Neural progenitor cell (in vitro differentiated cells): ENCODE measurements around the gene CDAN1. TPM values are rescaled to one million over a fixed set of nuclear protein-coding genes. Genes with fewer than 3 reads are reported as not detected.

ENCODE experiments used
- DNase-seq: peaks from one replicate; pipeline ENCODE4 v3.0.0-alpha.2; 2016; ENCODE audit warnings: low spot score
- H2AFZ ChIP-seq: fragments of 200-600 bp; sonication (generic); replicated peaks from 2 replicates; pipeline ENCODE4 v1.6.1; 2016; ENCODE audit warnings: antibody characterized with exemption
- H3F3A ChIP-seq: fragments of 200-600 bp; sonication (generic); 2 replicates; pipeline ENCODE4 v1.6.1; 2016; ENCODE audit warnings: antibody characterized with exemption, low read depth
- H3K27ac ChIP-seq: fragments of 200-600 bp; sonication (generic); 2 replicates; pipeline ENCODE4 v1.5.1; 2016; ENCODE audit warnings: mild to moderate bottlenecking
- H3K27me3 ChIP-seq: fragments of 200-600 bp; sonication (generic); 2 replicates; pipeline ENCODE4 v1.6.1; 2016; ENCODE audit warnings: mild to moderate bottlenecking, moderate library complexity
- H3K36me3 ChIP-seq: fragments of 200-600 bp; sonication (generic); 2 replicates; pipeline ENCODE4 v1.5.1; 2016
- H3K4me1 ChIP-seq: fragments of 200-600 bp; sonication (generic); 2 replicates; pipeline ENCODE4 v1.6.1; 2016; ENCODE audit warnings: mixed run types
- H3K4me2 ChIP-seq: fragments of 200-600 bp; sonication (generic); 2 replicates; pipeline ENCODE4 v1.6.1; 2016
- H3K4me3 ChIP-seq: fragments of 200-600 bp; sonication (generic); 2 replicates; pipeline ENCODE4 v1.5.1; 2016
- H3K79me2 ChIP-seq: fragments of 200-600 bp; sonication (generic); 2 replicates; pipeline ENCODE4 v1.6.1; 2016; ENCODE audit warnings: low read depth
- H3K9ac ChIP-seq: fragments of 200-600 bp; sonication (generic); 2 replicates; pipeline ENCODE4 v1.6.1; 2016
- H3K9me3 ChIP-seq: fragments of 200-600 bp; sonication (generic); 2 replicates; pipeline ENCODE4 v1.5.1; 2016; ENCODE audit warnings: low read depth
- H4K20me1 ChIP-seq: fragments of 200-600 bp; sonication (generic); 2 replicates; pipeline ENCODE4 v1.6.1; 2016; ENCODE audit warnings: low read depth
- H3K27ac Mint-ChIP-seq: 3 replicates; pipeline ENCODE4 v1.8.0; 2021; ENCODE audit warnings: mixed read lengths
- H3K27me3 Mint-ChIP-seq: 2 replicates; pipeline ENCODE4 v1.8.0; 2022; ENCODE audit warnings: low read depth, mild to moderate bottlenecking, inconsistent platforms, moderate library complexity, mixed read lengths; ENCODE audit not compliant: insufficient read depth
- H3K36me3 Mint-ChIP-seq: 3 replicates; pipeline ENCODE4 v1.8.0; 2021; ENCODE audit warnings: mixed read lengths
- H3K4me1 Mint-ChIP-seq: 3 replicates; pipeline ENCODE4 v1.8.0; 2021; ENCODE audit warnings: mixed read lengths
- H3K4me3 Mint-ChIP-seq: 3 replicates; pipeline ENCODE4 v1.8.0; 2021; ENCODE audit warnings: mild to moderate bottlenecking, moderate library complexity, mixed read lengths
- H3K9me3 Mint-ChIP-seq: 3 replicates; pipeline ENCODE4 v1.8.0; 2020; ENCODE audit warnings: mixed read lengths
- CTCF ChIP-seq: fragments of 200-600 bp; sonication (generic); IDR thresholded peaks from 2 replicates; pipeline ENCODE4 v1.5.1; 2017; ENCODE audit warnings: antibody characterized with exemption, mild to moderate bottlenecking
- EZH2 ChIP-seq: fragments of 200-600 bp; sonication (generic); IDR thresholded peaks from 2 replicates; pipeline ENCODE4 v1.6.1; 2017; ENCODE audit warnings: antibody characterized with exemption, mild to moderate bottlenecking, moderate library complexity
- EZH2phosphoT487 ChIP-seq: fragments of 200-600 bp; sonication (generic); IDR thresholded peaks from 2 replicates; pipeline ENCODE4 v1.6.1; 2017; ENCODE audit warnings: antibody characterized with exemption
- total RNA-seq: library from RNA; depleted of rRNA; stranded (reverse); fragments of >200 nt; gene quantifications from 2 replicates; pipeline ENCODE4 v1.2.3, GENCODE V29; 2015; ENCODE audit warnings: low replicate concordance

CDAN1 gene
- total RNA-seq, 1 donor from 2014 or later: 20.2 TPM

DNA sequence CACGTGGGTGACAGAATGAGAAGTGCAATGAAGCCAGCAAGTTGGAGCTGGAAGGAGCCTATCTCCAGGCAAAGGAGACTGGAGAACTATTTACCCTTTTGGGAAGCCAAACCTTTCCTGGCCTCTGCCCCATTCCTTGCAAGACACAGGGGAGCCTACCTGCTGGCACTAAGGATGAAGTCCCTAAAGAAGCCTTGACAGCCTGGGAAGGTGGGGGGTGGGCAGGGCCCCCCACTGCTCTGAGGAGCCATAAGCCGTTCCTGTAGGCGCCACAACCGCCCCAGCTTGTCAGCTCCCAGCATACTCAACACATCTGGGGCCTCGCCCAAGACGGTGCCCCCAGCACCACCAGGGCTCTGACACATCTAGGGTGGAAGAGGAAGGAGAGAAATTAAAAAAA, 5.5 kb downstream of the CDAN1 start:
- peaks cover 9% of the 10 kb centered on the region for H3K27me3 Mint-ChIP-seq
- H2AFZ ChIP-seq: no peak overlapping the region
- peaks cover 23% of the 10 kb centered on the region for H4K20me1 ChIP-seq
- no peak for TF ChIP-seq EZH2phosphoT487
- no peak for TF ChIP-seq EZH2
- TF ChIP-seq CTCF: no peak
- peaks cover 29% of the 10 kb centered on the region for H3K36me3 Mint-ChIP-seq
- no peak overlapping the region for H3K27ac ChIP-seq
- no peaks in the 10 kb centered on the region for H3K9me3 Mint-ChIP-seq
- DNase-seq: no peak
- H3K27ac Mint-ChIP-seq: peak overlapping the region; percentile 76
- H3K4me2 ChIP-seq: no peak overlapping the region
- H3K27me3 ChIP-seq: no peaks in the 10 kb centered on the region
- no peak overlapping the region for H3K4me3 Mint-ChIP-seq
- peaks cover 3% of the 10 kb centered on the region for H3K36me3 ChIP-seq
- H3K4me1 Mint-ChIP-seq: peaks cover 7% of the 10 kb centered on the region
- H3K79me2 ChIP-seq: peaks cover 8% of the 10 kb centered on the region
- H3K4me1 ChIP-seq: no peaks in the 10 kb centered on the region
- H3K9ac ChIP-seq: no peak overlapping the region
- H3F3A ChIP-seq: peaks cover 3% of the 10 kb centered on the region
- no peak overlapping the region for H3K4me3 ChIP-seq
- no peaks in the 10 kb centered on the region for H3K9me3 ChIP-seq

DNA sequence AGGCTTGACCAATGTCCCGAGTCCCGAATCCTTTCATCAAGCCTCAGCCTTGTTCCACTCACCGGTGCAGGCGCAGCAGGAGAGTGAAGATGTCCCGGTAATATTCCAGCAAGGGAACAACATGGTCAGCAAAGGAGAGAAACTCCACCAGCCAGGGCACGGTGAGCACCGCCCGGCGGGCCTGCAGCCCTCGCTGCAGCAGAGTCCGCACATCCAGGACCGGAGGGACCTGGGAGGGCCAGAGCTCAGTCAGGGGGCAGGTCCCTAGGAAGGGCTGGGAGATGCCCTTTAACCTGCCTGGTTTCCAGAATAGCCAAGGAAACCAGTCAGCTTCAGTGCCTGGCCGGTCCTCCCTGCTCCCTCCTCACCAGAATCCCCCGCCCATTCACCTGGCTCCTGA, 6.4 kb downstream of the CDAN1 start:
- Histone ChIP-seq H3K9ac (no peak overlapping the region), H4K20me1 (peaks cover 16% of the 10 kb centered on the region), H2AFZ (no peak overlapping the region), H3K4me2 (no peak overlapping the region), H3K79me2 (peaks cover 2% of the 10 kb centered on the region), H3K27ac (no peak overlapping the region), H3F3A (peaks cover 3% of the 10 kb centered on the region), H3K27me3 (no peaks in the 10 kb centered on the region), H3K4me3 (no peak overlapping the region), H3K36me3 (peaks cover 3% of the 10 kb centered on the region), H3K9me3 (no peaks in the 10 kb centered on the region), H3K4me1 (no peaks in the 10 kb centered on the region)
- Mint-ChIP-seq H3K36me3 (peaks cover 30% of the 10 kb centered on the region), H3K27me3 (peaks cover 9% of the 10 kb centered on the region), H3K4me3 (no peak overlapping the region), H3K4me1 (peaks cover 4% of the 10 kb centered on the region), H3K27ac (no peak overlapping the region), H3K9me3 (no peaks in the 10 kb centered on the region)
- TF ChIP-seq EZH2phosphoT487 (no peak), EZH2 (no peak), CTCF (no peak)
- DNase-seq: no peak

GRCh38 chr15:42730135-42730534, 6.8 kb downstream of the CDAN1 start:
- TF ChIP-seq EZH2phosphoT487 (no peak), CTCF (no peak), EZH2 (no peak)
- peaks cover 10% of the 10 kb centered on the region for H3K27me3 Mint-ChIP-seq

More at GRCh38 chr15:42730135-42730534, 6.8 kb downstream of the CDAN1 start:
- Histone ChIP-seq H3K27me3 (no peaks in the 10 kb centered on the region), H3K79me2 (no peaks in the 10 kb centered on the region), H3K36me3 (peaks cover 3% of the 10 kb centered on the region), H3F3A (peaks cover 3% of the 10 kb centered on the region), H3K27ac (no peak overlapping the region), H3K4me2 (no peak overlapping the region), H3K9me3 (no peaks in the 10 kb centered on the region), H3K4me1 (no peaks in the 10 kb centered on the region), H4K20me1 (peaks cover 13% of the 10 kb centered on the region), H2AFZ (no peak overlapping the region), H3K9ac (no peak overlapping the region), H3K4me3 (no peak overlapping the region)
- no peak overlapping the region for H3K4me3 Mint-ChIP-seq
- H3K4me1 Mint-ChIP-seq: peaks cover 4% of the 10 kb centered on the region
- H3K36me3 Mint-ChIP-seq: peaks cover 34% of the 10 kb centered on the region
- no peak for DNase-seq
- H3K9me3 Mint-ChIP-seq: no peaks in the 10 kb centered on the region
- H3K27ac Mint-ChIP-seq: no peak overlapping the region
